Esophagus muscularis mucosa (tissue), 4 donors: ENCODE data around the gene GRIA4. TPM values are rescaled to one million over a fixed set of nuclear protein-coding genes. Genes with fewer than 3 reads are reported as not detected.

Experiments used
- DNase-seq: peaks from one replicate; pipeline ENCODE4 v3.0.0-alpha.2; 2017; ENCODE audit errors: extremely low spot score
- H3K27ac ChIP-seq, 4 donors: fragments of 200-600 bp; sonication (generic); replicated peaks in 1 of 4; 1 replicate in 3 of 4; 2 replicates in 1 of 4; pipeline ENCODE4 v1.5.1; 2016 to 2019; ENCODE audit warnings: mild to moderate bottlenecking in 1 of 4
- H3K27me3 ChIP-seq, 4 donors: fragments of 200-600 bp; sonication (generic); one replicate each; pipeline versions ENCODE4 v1.5.1 to v1.6.0; 2016 to 2019
- H3K36me3 ChIP-seq, 4 donors: fragments of 200-600 bp; sonication (generic); one replicate each; pipeline ENCODE4 v1.5.1; 2016 to 2019
- H3K4me1 ChIP-seq, 4 donors: fragments of 200-600 bp; sonication (generic); one replicate each; pipeline ENCODE4 v1.5.1; 2016 to 2019
- H3K4me3 ChIP-seq, 4 donors: fragments of 200-600 bp; sonication (generic); 1 replicate in 2 of 4; 2 replicates in 2 of 4; pipeline ENCODE4 v1.5.1; 2016 to 2019; ENCODE audit warnings: mild to moderate bottlenecking in 4 of 4, moderate library complexity in 1 of 4
- H3K9me3 ChIP-seq, 4 donors: fragments of 200-600 bp; sonication (generic); 1 replicate in 3 of 4; 2 replicates in 1 of 4; pipeline ENCODE4 v1.5.1; 2016 to 2019
- EP300 ChIP-seq: sonication (generic); formaldehyde crosslinking; IDR thresholded peaks from one replicate; pipeline ENCODE4 v1.6.1; 2017; ENCODE audit warnings: antibody characterized with exemption
- POLR2A ChIP-seq: fragments of 450-650 bp; IDR thresholded peaks from one replicate; pipeline ENCODE4 v1.6.1; 2017; ENCODE audit warnings: antibody characterized with exemption, moderate library complexity, mild to moderate bottlenecking, low read depth
- POLR2AphosphoS5 ChIP-seq, 2 donors: sonication (generic); formaldehyde crosslinking; IDR thresholded peaks; one replicate each; pipeline ENCODE4 v1.6.1; 2017; ENCODE audit warnings: antibody characterized with exemption in 2 of 2
- WGBS: methylation state at CpG from one replicate; pipeline ENCODE4 v1.1.5; 2018; 5-methylcytosine and 5-hydroxymethylcytosine counted together
- intact Hi-C: fragments of 100-400 bp; cut with DNase I; formaldehyde crosslinking; loops from one replicate; pipeline ENCODE4 v1.15.1; 2023
- total RNA-seq, 4 donors: library from RNA; depleted of rRNA; stranded (reverse); fragments of >200 nt; gene quantifications; one replicate each; pipeline versions ENCODE4 v1.1.0 to v1.2.1, GENCODE V29; 2016
- TF ChIP-seq, protein P1 (sequence below), 3 experiments: fragments of 200-600 bp in 2 of 3; fragments of 450-650 bp in 1 of 3; sonication (generic) in 2 of 3; IDR thresholded peaks; one replicate each; pipeline ENCODE4 v1.5.1; 2017 to 2019; ENCODE audit warnings: antibody characterized with exemption in 3 of 3, mild to moderate bottlenecking in 2 of 3, moderate library complexity in 1 of 3

The GRIA4 gene
- total RNA-seq, 4 donors from 2014 or later = 0.33 TPM; not detected in 3

DNA sequence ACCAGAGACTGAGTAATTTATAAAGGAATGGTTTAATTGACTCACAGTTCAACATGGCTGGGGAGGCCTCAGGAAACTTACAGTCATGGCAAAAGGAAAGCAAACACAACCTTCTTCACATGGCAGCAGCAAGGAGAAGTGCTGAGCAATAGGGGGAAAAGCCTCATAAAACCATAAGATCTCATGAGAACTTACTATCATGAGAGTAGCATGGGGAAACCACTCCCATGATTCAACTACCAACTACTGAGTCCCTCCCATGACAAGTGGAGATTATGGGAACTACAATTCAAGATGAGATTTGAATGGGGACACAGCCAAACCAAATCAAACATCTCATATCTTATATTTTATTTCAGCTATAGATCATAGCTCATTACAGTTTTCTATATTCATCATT, 33.0 kb downstream of the GRIA4 start:
- Histone ChIP-seq H3K27me3 (no peaks in the 10 kb centered on the region), H3K9me3 (peaks cover 0 to 8% (median 0%) of the 10 kb centered on the region in 4 donors), H3K4me3 (no peak overlapping the region), H3K36me3 (no peaks in the 10 kb centered on the region), H3K27ac (no peak overlapping the region), H3K4me1 (no peaks in the 10 kb centered on the region)
- intact Hi-C loops = no loop called here
- no peak for DNase-seq
- no peak for TF ChIP-seq POLR2AphosphoS5 (IDR thresholded peaks at IDR 0.05)
- TF ChIP-seq, protein P1, sequence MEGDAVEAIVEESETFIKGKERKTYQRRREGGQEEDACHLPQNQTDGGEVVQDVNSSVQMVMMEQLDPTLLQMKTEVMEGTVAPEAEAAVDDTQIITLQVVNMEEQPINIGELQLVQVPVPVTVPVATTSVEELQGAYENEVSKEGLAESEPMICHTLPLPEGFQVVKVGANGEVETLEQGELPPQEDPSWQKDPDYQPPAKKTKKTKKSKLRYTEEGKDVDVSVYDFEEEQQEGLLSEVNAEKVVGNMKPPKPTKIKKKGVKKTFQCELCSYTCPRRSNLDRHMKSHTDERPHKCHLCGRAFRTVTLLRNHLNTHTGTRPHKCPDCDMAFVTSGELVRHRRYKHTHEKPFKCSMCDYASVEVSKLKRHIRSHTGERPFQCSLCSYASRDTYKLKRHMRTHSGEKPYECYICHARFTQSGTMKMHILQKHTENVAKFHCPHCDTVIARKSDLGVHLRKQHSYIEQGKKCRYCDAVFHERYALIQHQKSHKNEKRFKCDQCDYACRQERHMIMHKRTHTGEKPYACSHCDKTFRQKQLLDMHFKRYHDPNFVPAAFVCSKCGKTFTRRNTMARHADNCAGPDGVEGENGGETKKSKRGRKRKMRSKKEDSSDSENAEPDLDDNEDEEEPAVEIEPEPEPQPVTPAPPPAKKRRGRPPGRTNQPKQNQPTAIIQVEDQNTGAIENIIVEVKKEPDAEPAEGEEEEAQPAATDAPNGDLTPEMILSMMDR (IDR thresholded peaks at IDR 0.05) = no peak
- TF ChIP-seq EP300 = no peak

DNA sequence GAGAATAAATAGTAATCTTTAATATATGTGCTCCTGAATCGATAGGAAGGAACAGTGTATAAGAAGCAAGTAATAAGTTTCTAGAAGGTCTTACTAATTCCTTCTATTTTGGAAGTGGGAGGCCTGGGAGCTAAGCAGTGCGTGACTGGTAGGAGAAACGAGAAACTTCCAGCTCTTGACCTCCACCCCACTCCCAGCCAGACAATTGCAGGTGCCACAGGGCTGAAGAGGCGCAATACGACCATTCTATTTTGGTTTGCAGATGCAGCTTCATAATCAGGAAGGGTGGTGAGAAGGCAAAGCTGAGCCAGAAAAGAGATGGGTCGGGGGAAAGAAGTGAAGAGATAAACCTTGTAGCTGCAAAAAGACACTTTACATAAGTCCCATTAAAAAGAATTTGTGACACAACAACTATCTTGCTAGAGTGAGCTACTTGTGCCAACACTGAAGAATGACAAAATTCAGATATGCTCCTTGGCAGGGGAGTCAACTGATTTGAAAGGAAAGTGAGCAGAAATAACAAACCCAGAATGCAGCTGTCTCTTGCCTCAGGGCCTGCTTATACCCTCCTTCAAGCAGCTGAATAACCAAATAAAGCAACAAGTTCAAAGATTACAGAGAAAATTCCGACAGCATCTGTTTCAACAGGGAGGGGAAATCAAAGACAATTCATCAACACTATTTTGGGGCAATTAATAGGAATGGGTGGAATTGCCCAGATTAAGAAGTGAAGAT, 35.1 kb downstream of the GRIA4 start:
- no peak overlapping the region for H3K27ac ChIP-seq
- no peak for DNase-seq
- TF ChIP-seq, protein P1 (IDR thresholded peaks at IDR 0.05) = no peak
- TF ChIP-seq EP300 (no peak), POLR2AphosphoS5 (IDR thresholded peaks at IDR 0.05) (no peak), POLR2A (no peak)
- WGBS = 74% methylated on average over 7 of the region's 7 CpGs
- peaks cover 0 to 8% (median 0%) of the 10 kb centered on the region in 4 donors for H3K9me3 ChIP-seq
- intact Hi-C loops = no loop called here
- no peak overlapping the region for H3K4me3 ChIP-seq
- H3K36me3 ChIP-seq = no peaks in the 10 kb centered on the region
- H3K27me3 ChIP-seq = no peaks in the 10 kb centered on the region
- H3K4me1 ChIP-seq = no peaks in the 10 kb centered on the region

DNA sequence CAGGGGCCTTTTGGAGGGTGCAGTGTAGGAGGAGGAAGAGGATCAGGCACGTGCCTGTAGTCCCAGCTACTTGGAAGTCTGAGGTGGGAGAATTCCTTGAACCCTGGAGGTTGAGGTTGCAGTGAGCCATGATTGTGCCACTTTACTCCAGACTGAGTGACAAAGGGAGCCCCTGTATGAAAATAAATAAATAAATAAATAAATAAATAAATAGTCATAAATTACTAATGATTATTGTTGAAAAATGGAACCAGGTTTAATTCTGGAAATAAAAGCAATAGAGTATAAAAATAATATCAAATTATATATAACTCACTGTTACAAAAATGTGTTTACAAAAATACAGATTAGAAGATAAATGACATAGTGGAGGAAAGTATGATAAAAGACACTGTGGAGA, 37.9 kb downstream of the GRIA4 start:
- no peak overlapping the region for H3K27ac ChIP-seq
- no peaks in the 10 kb centered on the region for H3K36me3 ChIP-seq
- no peaks in the 10 kb centered on the region for H3K27me3 ChIP-seq
- no peak for TF ChIP-seq EP300
- no peak for TF ChIP-seq POLR2A
- TF ChIP-seq POLR2AphosphoS5 (IDR thresholded peaks at IDR 0.05) = no peak
- TF ChIP-seq, protein P1 (IDR thresholded peaks at IDR 0.05) = no peak
- WGBS = 60% methylated on average over 1 of the region's 1 CpG
- peaks cover 0 to 8% (median 0%) of the 10 kb centered on the region in 4 donors for H3K9me3 ChIP-seq
- no peak overlapping the region for H3K4me3 ChIP-seq
- DNase-seq = no peak
- H3K4me1 ChIP-seq = no peaks in the 10 kb centered on the region
- intact Hi-C loops = no loop called here

DNA sequence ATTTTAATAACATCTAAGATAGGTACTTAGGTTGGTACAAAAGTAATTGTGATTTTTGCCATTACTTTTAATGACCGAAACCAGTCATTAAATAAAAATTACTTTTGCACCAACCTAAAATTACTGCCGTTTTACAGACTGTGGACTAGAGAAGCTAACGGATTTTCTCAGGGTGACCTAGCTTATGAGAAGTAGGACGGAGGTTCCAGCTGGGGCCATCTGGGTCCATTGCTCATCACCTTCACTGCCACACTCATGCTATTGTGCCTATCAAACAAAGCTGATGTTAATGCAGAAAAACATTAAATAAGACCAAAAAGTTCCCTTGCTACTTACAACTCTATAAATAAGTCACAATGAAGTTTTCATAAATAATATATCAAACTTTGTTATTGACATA, 38.9 kb downstream of the GRIA4 start:
- H3K4me3 ChIP-seq = no peak overlapping the region
- whole genome bisulfite sequencing = 86% methylated on average over 4 of the region's 4 CpGs
- H3K27me3 ChIP-seq = no peaks in the 10 kb centered on the region
- H3K4me1 ChIP-seq = no peaks in the 10 kb centered on the region
- H3K36me3 ChIP-seq = no peaks in the 10 kb centered on the region
- H3K9me3 ChIP-seq = peaks cover 0 to 8% (median 0%) of the 10 kb centered on the region in 4 donors
- TF ChIP-seq POLR2AphosphoS5 (IDR thresholded peaks at IDR 0.05) (no peak), POLR2A (no peak), EP300 (no peak)
- TF ChIP-seq, protein P1 (IDR thresholded peaks at IDR 0.05) = no peak
- no peak for DNase-seq
- no peak overlapping the region for H3K27ac ChIP-seq
- intact Hi-C loops = no loop called here

DNA sequence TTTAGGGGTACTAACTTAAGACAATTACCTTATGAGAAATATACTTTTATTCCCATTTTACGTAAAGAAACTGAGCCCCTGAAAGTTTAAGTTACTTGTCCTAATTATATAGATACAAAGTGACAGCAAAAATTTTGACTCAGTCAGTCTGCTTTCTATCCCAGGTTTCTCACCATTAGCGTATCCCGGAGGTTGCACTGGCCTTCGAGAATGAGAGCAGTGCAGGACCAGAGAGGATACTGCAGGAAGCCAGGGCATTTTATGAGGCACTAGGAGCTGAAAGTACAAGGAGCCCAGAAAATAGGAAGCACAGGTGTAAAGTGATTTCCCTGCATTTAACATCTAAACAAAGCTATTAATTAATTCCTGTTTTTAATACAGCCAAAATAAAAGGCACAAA, 55.4 kb downstream of the GRIA4 start:
- no peaks in the 10 kb centered on the region for H3K36me3 ChIP-seq
- 92% methylated on average over 4 of the region's 4 CpGs for WGBS
- no peak overlapping the region for H3K4me3 ChIP-seq
- TF ChIP-seq EP300 (no peak), POLR2AphosphoS5 (IDR thresholded peaks at IDR 0.05) (no peak), POLR2A (no peak)
- TF ChIP-seq, protein P1 (IDR thresholded peaks at IDR 0.05) = no peak
- H3K27me3 ChIP-seq = no peaks in the 10 kb centered on the region
- no peak for DNase-seq
- no peak overlapping the region for H3K27ac ChIP-seq
- H3K4me1 ChIP-seq = no peaks in the 10 kb centered on the region
- intact Hi-C loops = no loop called here
- H3K9me3 ChIP-seq = no peaks in the 10 kb centered on the region
